Fibroblast of the conjunctiva (primary cell): ENCODE data around the gene PRKD1.

Source experiments
- DNase-seq: peaks from one replicate; pipeline ENCODE4 v3.0.0-alpha.2; 2010; ENCODE audit warnings: low read depth

The PRKD1 gene

DNA sequence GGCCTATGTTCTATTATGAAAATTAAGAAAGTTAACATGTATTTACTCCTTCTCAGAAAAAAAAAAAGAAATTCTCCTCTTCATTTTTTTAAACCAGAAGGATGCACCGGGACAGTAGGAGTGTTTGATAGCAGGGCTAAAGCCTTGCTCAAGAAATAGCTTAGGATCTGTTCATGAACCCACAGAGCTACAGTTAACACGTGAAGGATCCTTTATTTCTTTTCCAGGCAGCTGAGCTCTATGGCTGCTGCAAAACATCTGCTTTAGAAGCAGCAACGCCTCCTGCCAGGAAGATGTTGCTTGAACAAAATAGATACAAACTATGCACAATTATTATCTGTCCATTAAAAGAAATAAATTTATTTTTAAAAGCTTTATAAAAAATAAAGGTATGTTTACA is 254.8 kb downstream of the PRKD1 start:
- no peak for DNase-seq

DNA sequence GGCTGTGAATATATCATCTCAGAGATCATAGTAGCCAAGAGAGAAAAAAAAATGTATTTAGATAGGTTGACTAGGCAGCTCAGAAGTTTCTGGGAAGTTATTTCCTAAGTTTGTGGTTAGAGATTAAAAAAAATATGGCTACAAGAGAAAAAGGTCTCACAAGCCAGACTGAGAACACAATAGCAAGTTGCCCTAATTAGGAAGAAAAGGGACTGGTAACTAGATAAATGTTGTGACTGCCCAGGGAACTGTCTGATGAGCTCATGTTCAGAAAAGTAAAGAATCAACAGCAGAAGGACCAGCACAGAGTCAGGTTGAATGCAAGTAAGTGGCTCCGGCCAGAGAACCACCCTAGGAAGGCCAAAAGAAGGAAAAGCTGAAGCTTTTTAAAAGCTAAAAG is 256.6 kb downstream of the PRKD1 start:
- DNase-seq, result no peak

DNA sequence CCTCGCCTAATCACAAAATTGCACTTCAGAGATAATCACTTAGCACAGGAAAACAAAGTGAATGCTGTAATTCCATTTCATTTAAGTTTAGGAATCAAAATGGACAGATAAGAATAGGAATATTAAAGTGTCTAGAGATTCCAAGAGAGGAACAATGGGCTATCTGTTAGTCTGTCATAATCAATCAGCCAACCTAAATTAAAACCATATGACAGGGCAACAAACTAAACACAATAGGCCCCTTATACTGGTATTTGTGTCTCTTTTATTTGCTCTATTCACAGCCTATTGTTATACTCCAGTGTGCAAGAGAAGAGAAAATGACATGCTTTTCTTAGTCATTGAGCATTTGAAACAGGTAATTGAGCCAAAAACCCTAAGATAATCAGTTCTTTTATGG is 259.4 kb downstream of the PRKD1 start:
- DNase-seq, result no peak

DNA sequence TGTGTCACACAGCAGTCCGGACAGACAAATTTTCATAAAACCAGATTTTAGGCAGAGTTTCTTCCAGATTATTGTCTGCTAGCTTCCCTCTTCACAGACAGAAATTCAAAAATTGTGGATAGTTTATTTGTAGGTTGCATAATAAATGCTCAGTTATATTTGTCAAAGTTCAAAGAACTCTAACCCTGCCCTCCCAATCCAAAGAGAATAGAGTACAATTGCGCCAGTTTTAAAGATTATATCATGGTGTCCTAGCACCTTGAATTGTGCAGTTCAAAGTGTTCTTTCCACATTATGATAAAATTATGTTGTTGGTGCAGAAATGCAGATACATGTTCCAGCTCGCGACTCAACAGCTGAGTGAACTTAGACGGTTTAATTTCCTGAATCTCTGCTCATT is 263.1 kb downstream of the PRKD1 start:
- no peak for DNase-seq

DNA sequence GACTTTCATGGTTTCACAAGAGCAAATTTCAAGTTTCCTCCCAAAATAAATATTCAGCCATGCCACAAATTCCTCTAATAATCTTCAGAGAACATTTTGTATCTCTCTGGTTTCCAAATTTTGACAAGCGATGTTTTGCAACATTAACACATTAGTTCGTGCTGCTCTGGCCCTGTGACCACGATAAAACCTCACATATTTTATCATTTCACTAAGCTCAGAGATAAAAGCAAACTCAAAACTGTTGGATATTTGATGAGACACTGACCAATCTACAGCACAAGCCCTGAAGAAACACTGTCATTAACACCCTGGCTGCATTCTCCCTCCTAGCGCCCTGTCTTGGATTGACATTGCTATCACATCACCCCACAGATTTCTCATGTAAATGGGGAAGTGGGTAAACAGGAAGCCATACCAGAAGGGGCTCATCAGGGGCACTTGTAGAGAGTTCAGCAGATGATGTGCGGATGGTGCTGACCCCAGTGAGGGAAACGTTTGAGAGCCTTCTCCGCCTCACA is 264.3 kb downstream of the PRKD1 start:
- DNase-seq, result peak; percentile 29

DNA sequence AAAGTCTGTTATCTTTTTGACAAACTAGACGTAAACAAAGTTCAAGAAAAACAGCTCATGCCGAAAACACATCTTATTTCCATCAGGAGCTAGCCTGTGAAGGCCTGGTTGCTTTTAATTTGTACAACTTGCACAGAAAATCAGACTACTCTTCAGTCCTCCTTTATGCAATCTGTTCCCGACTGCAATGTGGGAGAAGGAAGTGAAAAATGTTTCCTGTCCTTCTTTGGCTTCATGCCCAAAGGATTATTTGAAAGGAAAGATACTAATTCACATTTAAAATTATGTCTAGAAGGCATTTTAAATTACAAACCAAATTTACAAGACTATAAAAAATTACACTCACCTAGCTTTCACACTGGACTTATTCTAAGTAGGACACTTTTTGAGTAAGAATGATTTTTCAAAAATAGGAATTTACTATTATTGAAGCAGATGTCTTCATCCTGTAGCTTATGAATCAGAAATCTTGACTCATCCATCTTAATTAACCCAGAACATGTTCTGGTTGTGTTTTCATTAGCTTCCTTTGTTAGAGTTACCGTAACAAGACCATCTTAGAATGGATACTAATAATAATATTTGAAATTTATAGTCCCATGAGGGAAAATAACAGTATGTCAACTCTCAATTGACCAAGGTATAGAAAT is 272.6 kb downstream of the PRKD1 start:
- no peak for DNase-seq

DNA sequence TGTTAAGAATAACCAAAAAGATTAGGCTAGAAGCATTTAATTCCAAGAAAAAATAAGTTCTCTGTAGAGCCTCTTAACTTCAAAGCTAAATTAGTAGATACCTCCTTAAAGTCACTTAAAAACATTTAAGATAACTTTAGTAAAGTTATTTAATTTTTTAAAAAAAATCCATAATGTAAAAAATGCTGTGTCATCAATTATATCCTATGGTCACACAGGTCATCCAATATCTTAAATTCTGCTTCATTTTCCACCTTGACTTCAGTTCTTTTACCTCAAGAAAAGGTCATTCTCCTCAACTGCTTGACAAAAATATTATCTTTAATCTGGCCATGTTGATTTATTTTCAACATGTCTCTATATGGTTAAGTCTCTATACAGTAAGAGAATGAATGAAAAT is 274.3 kb downstream of the PRKD1 start:
- DNase-seq, result no peak

DNA sequence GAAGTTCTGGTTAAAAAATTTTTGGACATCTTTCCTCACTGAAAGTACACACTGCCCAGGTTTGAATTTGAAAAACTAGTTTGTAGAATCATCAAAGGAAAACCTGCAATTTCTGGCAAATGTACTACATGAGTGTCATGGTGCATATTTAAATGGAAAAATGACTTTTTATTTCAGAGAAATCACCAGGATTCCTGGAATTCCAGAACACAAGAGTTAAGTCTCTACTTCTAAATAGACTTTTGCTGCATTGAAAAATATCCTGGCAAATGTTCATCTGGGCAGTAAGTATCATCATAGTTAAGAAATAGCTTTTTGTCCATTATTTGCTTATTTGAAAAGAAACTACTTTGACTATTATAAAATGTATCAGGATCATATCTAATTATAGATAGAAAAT is 275.1 kb downstream of the PRKD1 start:
- no peak for DNase-seq

DNA sequence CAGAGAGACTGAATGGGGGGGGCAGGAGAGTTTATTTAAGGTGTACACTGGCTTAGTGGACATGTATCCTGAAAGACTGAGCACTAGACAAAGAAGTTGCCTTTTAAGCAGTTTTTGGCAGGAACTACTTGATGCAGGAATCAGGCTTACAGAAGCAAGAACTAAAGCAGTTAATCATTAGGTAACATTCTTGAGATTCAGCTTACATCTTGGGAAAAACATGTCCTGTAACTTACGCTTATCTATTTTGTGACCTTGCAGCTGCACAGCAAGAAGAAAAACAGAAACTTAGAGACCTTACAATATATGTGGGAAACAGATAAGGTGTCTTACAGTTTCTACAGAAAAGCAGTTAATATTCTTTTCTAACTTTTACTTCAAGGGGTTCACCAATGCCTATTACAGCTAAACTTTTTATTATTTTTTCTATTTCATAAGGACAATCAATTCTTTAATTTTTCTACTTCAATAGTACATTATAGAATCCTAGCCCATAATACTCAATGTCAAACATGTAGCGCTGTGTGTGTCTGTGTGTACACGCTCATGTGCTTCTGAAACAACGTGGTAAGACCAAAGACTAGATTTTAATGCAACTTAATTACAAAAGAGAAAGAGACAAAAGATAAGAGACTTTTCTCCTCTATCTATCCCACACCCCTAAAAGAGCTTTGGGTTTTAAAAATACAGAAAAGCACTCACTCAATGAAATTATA is 276.9 kb downstream of the PRKD1 start:
- DNase-seq, result no peak

DNA sequence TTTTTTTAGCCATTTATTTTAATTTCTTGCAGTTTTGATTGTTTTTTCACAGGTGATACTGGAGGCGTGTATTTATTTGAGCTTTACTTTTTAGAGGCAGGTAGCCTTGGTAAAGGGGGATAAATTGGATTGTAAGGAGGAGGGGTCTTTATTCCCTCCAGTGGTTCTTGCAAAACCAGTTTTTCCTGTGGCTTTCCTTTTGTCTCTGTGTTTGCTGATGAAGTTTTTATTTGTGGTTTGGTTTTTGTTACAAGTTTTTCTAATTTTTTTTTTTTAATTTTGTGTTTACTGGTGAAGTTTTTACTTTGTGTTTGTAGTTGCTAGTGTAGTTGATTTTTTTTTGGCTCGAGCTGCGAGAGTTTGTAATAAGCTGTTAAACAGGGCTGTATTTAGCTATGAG is 278.5 kb downstream of the PRKD1 start:
- DNase-seq, result no peak

DNA sequence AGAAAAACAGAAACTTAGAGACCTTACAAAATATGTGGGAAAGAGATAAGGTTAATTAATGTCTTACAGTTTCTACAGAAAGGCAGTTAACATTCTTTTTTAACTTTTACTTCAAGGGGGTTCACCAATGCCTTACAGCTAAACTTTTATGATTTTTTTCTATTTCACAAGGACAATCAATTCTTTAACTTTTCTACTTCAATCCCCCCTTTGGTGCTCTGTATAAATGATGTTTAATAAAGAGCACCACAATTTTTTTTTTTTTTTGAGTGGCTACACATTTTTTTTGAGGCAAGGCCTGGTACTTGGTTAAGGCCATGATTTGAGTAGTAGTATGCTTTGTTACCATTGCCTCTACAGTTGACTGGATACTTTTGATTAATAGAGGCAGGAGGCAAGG is 279.6 kb downstream of the PRKD1 start:
- DNase-seq, result no peak

DNA sequence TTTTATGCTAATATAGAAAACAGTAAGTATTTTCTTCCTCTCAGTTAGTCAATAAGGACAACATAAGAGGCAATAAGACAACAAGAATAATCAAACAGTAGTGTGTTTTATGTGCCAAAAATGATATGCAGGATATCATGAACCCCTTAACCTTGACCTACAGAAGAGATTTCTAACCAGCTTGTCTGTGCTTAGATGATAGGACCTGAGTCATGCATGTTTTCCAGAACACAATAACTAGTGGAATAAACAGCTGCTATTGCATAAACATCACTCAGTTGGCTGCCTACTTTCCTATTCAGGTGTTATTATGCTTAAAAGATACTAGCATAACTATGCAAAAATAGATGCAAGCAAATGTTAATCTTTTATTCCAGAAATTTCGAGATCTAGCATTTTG is 282.5 kb downstream of the PRKD1 start:
- DNase-seq, result no peak

DNA sequence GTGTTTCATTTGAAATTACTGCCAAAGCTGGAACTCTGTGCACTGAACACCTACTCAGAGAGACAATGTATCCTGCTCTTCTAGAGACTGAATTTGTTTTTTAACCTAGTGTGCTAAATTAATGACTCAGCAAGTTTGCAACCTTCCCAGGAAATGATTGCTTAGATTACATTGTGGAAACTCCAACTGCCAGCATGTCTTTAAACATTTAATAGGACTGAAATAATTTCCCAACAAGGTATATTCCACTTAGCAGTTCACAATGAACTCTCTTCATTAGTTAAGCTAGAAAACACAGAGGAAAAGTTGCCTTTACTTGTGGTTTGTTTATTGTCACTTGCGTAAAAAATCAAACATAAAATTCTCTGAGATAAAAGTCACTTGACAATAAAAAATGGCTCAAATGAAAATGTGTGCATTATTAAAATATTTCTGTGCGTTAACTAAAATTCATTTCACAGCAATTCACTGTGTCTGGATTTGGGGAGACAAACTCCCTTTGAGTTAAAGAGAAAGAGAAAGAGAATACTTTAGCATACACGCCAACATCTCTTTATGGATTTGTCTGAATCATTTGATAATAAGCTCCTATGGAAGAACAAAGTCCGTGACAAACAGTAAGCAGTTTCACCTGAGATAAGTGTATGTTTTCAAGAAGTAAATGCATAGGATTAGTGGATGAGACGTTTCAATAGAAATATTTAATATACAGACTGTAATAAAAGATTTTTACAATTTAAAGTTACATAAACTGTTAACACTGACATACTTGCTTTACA is 284.0 kb downstream of the PRKD1 start:
- DNase-seq, result peak; percentile 13

DNA sequence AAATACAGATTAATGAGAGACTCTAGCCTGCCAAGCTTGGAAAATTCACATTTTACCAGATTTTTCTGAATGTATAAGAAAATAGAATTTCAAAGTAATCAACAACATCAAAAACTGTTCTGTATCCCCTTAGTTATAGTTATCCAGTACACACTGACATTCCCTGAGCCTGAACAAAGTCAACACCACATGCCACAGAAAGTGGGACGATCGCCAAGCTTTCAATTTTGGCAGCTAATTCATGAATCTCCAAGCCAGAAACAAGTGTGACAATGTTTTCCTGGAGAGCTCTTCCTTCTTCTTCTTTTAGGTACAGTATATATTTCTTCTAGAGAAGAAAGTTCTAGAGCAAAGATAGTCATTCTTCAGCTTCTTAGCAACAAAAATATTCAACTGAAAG is 290.2 kb downstream of the PRKD1 start:
- DNase-seq, result peak; percentile 41

DNA sequence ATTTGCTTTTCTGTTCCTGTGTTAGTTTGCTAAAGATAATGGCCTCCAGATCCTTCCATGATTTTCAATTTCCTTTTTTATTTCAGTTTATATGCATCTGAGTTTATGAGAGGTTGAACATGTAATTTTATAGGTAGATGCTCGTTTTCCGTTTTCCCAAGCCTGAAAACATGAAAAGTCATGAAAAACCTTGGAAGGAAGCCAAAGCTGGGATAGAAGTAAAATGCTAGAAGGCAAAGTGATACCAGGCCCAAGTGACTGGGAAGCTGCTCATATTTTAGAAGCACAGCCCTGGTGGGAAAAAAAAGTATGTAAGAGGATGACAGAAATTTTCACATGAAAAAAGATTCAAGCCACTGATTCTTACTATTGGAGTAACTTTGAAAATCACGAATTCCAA is 290.8 kb downstream of the PRKD1 start:
- no peak for DNase-seq

DNA sequence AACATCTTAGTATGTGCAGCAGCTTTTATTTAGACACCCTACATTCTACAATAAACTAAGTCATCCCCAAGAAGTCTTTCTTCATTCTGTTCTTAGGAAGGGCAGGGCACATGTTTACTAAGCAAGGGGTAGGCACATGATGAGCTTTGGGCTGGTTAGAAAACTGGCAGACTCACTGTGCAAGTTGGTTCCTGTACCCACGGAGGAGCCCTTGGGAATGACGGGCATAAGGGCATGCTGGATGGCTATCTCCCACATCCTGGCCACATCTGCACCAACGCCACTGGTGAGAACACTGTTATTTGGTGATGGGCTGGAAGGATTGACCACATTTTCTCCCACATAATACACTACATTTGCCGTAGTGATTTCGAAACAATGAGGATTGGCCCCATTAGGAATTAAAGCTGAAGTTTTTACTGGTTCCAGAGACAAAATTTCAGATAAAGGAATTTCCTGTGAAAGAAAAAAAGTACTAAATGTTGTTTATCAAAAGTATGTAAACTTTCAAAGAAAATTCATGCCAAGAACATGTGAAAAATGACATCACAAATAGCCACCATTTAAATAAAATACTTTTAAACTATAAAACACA is 297.0 kb downstream of the PRKD1 start:
- DNase-seq, result no peak

DNA sequence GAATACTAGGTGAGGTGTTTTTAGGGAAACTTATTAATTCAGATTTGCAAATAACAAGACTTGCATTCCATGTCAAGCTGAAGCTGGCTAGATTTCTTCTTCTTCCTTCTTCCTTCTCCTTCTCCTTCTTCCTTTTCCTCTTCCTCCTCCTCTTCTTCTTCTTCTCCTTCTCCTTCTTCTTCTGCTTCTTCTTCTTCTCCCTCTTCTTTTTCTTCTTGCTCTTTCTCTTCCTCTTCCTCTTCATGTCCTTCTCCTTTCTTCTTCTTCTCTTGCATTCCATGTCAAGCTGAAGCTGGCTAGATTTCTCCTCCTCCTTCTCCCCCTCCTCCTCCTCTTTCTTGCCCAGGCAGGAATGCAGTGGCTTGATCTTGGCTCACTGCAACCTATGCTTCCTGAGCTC is 297.8 kb downstream of the PRKD1 start:
- no peak for DNase-seq

DNA sequence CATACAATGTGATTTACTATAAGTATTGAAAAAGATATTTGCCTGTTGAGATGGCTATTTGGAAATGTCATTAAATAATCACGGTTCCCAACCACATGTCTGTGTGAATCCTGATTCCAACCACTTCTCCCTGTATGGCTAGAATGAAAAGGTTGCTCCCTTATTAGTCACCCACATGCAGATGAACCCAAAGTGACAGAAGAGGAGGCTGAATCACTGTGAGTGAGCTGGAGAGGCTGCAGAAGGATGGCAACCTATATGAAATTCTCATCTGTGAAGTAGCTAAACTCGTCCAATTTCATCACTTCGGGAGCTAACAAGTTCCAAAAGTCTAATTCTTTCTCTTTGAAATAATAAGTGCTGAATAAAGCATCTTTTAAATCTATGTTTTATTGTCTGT is 300.5 kb downstream of the PRKD1 start:
- no peak for DNase-seq

DNA sequence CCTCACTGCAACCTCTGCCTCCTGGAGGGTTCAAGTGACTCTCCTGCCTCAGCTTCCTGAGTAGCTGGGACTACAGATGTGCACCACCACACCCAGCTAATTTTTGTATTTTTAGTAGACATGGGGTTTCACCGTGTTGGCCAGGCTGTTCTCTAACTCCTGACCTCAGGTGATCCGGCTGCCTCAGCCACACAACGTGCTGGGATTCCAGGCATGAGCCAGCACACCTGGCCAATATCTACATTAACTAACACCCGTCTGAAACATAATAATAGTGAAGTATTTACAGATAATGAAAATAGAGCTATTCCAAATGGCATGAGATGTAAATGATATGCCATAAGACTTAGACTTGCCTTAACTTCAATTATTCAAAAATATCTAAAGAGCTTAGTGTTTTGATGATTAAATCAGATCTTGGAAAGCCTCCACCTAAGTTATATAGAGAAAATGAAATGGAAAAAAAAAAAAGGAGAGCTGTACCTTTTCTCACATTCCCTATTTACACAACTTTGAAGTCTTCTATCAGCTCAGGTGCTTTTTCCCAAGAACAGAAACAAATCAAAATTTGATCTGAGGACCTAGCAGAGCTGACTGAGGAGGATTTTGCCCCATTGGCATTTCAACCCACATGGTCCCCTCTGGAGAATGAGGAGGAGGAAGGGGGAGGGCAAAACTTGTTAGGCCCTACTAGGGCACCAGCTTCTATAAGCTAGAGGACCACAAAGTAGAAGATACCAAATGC is 309.2 kb downstream of the PRKD1 start:
- no peak for DNase-seq

DNA sequence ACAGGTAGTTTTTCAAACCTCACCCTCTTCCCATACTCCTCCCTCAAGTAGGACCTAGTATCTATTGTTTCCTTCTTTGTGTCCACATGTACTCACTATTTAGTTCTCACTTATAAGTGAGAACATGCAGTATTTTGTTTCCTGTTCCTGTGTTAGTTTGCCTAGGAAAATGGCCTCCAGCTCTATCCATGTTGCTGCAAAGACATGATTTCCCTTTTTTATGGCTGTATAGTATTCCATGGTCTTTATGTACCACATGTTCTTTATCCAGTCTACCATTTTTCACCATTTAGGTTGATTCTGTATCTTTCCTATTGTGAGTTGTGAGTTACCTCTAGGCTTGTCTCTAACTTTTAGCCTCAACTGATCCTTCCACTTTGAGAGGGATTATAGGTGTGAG is 310.7 kb downstream of the PRKD1 start:
- DNase-seq, result no peak

DNA sequence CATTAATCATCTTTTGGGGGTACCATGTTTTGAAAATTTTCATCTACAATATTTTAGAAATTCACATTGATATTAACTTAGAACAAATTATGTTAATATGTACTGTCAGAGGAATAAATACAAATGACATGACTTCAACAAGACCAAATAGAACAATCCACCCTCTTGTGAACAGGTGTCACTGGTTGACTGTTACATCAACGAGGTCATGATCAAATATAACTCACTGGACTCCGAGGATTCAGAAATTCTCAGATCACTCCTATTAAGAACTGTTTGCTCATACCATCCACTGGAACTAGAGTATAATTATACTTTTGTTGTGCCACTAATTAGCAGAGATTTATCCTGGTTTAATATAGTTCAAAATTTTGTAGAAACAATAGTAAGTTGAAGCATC is 318.8 kb downstream of the PRKD1 start:
- no peak for DNase-seq

DNA sequence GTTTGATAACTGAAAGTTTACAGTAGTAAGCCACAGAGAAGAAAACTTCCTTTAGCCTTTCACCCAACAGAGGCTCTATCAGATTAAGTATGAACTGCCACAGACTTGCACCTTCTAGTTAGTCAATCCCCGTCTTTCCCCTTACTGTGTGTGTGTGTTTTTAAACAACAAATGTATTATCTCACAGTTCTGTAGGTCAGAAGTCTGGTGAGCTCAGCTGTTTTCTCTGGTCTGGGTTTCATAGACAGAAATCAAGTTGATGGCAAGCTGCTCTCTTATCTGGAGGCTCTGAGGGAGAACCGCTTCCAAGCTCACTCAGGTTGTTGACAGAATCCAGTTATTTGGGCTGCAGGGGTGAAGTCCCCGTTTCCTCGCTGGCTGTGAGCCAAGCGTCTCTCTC is 320.5 kb downstream of the PRKD1 start:
- DNase-seq, result no peak
